GM20000 (cell line): ENCODE results near the gene TIAM2.

Experiments used
- DNase-seq: peaks from one replicate; pipeline ENCODE4 v3.0.0; 2012; ENCODE audit warnings: low spot score
- TF ChIP-seq, protein P1 (sequence below): IDR thresholded peaks from 2 replicates; pipeline ENCODE4 v1.5.1; 2012; ENCODE audit warnings: mild to moderate bottlenecking, control low read depth; ENCODE audit errors: extremely low read depth, missing control alignments

TIAM2 gene

DNA sequence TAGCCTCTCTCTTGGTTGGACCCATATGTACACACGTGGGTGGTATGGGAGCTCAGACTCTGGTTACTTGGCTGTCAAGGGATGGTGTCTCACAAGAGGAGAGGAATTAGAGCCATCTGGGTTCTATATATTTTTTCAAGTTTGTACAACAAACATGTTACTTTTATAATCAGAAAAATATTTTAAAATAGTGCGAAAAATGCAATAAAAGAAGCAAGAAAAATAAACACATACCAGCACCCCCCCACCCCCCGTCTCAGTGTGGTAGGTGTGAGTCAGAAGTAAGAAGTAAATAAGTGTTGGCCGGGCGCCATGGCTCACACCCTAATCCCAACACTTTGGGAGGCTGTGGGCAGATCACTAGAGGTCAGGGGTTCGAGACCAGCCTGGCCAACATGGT lies 2.1 kb upstream of the TIAM2 start:
- DNase-seq = no peak
- TF ChIP-seq, protein P1, sequence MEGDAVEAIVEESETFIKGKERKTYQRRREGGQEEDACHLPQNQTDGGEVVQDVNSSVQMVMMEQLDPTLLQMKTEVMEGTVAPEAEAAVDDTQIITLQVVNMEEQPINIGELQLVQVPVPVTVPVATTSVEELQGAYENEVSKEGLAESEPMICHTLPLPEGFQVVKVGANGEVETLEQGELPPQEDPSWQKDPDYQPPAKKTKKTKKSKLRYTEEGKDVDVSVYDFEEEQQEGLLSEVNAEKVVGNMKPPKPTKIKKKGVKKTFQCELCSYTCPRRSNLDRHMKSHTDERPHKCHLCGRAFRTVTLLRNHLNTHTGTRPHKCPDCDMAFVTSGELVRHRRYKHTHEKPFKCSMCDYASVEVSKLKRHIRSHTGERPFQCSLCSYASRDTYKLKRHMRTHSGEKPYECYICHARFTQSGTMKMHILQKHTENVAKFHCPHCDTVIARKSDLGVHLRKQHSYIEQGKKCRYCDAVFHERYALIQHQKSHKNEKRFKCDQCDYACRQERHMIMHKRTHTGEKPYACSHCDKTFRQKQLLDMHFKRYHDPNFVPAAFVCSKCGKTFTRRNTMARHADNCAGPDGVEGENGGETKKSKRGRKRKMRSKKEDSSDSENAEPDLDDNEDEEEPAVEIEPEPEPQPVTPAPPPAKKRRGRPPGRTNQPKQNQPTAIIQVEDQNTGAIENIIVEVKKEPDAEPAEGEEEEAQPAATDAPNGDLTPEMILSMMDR = no peak

GRCh38 chr6:154993710-154994109 lies 1.4 kb upstream of the TIAM2 start:
- TF ChIP-seq, protein P1 = no peak
- DNase-seq = no peak

- DNase-seq = peak; percentile 35
- TF ChIP-seq, protein P1 = no peak
Measured at GRCh38 chr6:154994836-154995253, 270 bp upstream of the TIAM2 start.

- no peak for DNase-seq
- TF ChIP-seq, protein P1 = no peak
Measured at GRCh38 chr6:154996016-154996590, 988 bp downstream of the TIAM2 start.

- no peak for DNase-seq
- TF ChIP-seq, protein P1 = no peak
Measured at GRCh38 chr6:154996841-154997311, 1.8 kb downstream of the TIAM2 start.

GRCh38 chr6:154998855-154999254 lies 3.7 kb downstream of the TIAM2 start:
- TF ChIP-seq, protein P1 = no peak
- DNase-seq = no peak

- no peak for DNase-seq
- TF ChIP-seq, protein P1 = no peak
Measured at GRCh38 chr6:155001482-155001881, 6.4 kb downstream of the TIAM2 start.
